ENCODE data around the gene KIN.

The KIN gene

DNA sequence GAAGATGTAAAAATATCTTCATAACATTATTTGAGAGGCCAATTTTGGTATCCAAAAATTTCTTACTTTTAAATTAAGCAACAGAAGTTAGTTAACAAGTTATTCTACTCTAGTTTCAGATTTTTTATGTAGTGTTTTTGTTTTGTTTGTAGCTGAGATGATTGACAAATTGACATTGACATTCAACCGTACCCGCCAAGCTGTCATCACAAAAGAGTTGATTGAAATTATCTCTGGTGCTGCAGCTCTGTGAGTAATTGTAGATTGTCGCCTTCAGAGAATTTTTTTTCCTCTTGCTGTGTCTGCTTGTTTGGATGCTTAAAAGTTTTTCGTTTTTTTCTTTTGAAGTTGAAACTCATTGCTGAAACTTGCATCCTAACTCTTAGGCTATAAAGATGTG, 14.8 kb upstream of the KIN start:
- Histone ChIP-seq H3K27me3 (ENCODE audit: insufficient read depth, poor library complexity, severe bottlenecking) (no peaks in the 10 kb centered on the region), H3K27ac (replicated peaks) (no peak overlapping the region), H3K4me3 (replicated peaks; ENCODE audit: insufficient read depth, low read length) (no peak overlapping the region)
- TF ChIP-seq, protein P1, sequence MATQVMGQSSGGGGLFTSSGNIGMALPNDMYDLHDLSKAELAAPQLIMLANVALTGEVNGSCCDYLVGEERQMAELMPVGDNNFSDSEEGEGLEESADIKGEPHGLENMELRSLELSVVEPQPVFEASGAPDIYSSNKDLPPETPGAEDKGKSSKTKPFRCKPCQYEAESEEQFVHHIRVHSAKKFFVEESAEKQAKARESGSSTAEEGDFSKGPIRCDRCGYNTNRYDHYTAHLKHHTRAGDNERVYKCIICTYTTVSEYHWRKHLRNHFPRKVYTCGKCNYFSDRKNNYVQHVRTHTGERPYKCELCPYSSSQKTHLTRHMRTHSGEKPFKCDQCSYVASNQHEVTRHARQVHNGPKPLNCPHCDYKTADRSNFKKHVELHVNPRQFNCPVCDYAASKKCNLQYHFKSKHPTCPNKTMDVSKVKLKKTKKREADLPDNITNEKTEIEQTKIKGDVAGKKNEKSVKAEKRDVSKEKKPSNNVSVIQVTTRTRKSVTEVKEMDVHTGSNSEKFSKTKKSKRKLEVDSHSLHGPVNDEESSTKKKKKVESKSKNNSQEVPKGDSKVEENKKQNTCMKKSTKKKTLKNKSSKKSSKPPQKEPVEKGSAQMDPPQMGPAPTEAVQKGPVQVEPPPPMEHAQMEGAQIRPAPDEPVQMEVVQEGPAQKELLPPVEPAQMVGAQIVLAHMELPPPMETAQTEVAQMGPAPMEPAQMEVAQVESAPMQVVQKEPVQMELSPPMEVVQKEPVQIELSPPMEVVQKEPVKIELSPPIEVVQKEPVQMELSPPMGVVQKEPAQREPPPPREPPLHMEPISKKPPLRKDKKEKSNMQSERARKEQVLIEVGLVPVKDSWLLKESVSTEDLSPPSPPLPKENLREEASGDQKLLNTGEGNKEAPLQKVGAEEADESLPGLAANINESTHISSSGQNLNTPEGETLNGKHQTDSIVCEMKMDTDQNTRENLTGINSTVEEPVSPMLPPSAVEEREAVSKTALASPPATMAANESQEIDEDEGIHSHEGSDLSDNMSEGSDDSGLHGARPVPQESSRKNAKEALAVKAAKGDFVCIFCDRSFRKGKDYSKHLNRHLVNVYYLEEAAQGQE (IDR thresholded peaks at IDR 0.05; ENCODE audit: insufficient replicate concordance, low read depth), result no peak
- TF ChIP-seq SPI1 (IDR thresholded peaks at IDR 0.05; ENCODE audit: borderline replicate concordance, low read depth), result no peak
- TF ChIP-seq POLR2AphosphoS5 (IDR thresholded peaks at IDR 0.05; ENCODE audit: low read depth), result no peak
- TF ChIP-seq, protein P2, sequence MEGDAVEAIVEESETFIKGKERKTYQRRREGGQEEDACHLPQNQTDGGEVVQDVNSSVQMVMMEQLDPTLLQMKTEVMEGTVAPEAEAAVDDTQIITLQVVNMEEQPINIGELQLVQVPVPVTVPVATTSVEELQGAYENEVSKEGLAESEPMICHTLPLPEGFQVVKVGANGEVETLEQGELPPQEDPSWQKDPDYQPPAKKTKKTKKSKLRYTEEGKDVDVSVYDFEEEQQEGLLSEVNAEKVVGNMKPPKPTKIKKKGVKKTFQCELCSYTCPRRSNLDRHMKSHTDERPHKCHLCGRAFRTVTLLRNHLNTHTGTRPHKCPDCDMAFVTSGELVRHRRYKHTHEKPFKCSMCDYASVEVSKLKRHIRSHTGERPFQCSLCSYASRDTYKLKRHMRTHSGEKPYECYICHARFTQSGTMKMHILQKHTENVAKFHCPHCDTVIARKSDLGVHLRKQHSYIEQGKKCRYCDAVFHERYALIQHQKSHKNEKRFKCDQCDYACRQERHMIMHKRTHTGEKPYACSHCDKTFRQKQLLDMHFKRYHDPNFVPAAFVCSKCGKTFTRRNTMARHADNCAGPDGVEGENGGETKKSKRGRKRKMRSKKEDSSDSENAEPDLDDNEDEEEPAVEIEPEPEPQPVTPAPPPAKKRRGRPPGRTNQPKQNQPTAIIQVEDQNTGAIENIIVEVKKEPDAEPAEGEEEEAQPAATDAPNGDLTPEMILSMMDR (IDR thresholded peaks at IDR 0.05; ENCODE audit: insufficient read depth, low read length), result no peak
- no peak for TF ChIP-seq GABPA (IDR thresholded peaks at IDR 0.05; ENCODE audit: low read depth)
- no peak for DNase-seq (ENCODE audit: low read depth in 1 of 2, low spot score in 1 of 2)

DNA sequence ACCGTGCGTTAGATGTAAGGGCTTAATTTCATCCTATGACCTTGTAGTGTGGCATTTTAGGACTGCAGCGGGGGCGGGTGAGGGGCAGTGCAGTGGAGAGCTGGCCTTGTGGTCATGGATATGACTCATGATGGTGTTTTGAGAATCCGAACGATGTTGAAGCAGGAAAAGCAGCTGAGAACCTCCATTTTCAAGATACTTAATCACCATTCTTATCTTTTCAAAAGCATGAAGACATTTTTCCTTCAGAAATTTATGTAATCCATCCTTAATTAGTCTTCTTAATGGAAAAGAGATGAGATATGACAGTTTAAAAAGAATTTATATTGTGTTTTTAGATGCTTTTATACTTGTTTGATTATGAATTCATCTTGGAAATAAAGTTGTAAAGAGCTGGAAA, 9.8 kb upstream of the KIN start:
- Histone ChIP-seq H3K27me3 (ENCODE audit: insufficient read depth, poor library complexity, severe bottlenecking) (no peaks in the 10 kb centered on the region), H3K27ac (replicated peaks) (no peak overlapping the region), H3K4me3 (replicated peaks; ENCODE audit: insufficient read depth, low read length) (no peak overlapping the region)
- TF ChIP-seq SPI1 (IDR thresholded peaks at IDR 0.05; ENCODE audit: borderline replicate concordance, low read depth), result no peak
- TF ChIP-seq, protein P2 (IDR thresholded peaks at IDR 0.05; ENCODE audit: insufficient read depth, low read length), result no peak
- no peak for TF ChIP-seq POLR2AphosphoS5 (IDR thresholded peaks at IDR 0.05; ENCODE audit: low read depth)
- TF ChIP-seq, protein P1 (IDR thresholded peaks at IDR 0.05; ENCODE audit: insufficient replicate concordance, low read depth), result no peak
- no peak for TF ChIP-seq GABPA (IDR thresholded peaks at IDR 0.05; ENCODE audit: low read depth)
- DNase-seq (ENCODE audit: low read depth in 1 of 2, low spot score in 1 of 2), result no peak

DNA sequence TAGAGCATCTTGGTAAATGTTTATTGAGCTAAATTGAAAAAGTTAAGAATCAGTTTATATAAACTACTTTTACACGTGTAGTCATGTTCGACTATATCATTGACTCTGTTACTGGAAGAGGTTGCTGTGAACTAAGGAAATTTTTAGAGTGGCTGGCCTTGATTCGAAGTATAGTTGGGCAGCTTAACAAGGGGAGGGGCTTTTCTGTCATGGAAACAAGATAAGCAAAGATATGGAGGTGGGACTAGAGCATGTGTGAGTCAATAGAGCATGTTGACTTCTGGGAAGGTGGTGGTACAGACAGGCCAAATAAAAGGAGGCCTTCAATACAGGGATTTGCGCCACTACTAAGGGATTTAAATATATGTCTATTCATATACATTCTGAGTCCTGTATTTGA, 7.8 kb upstream of the KIN start:
- Histone ChIP-seq H3K27me3 (ENCODE audit: insufficient read depth, poor library complexity, severe bottlenecking) (no peaks in the 10 kb centered on the region), H3K27ac (replicated peaks) (no peak overlapping the region), H3K4me3 (replicated peaks; ENCODE audit: insufficient read depth, low read length) (no peak overlapping the region)
- no peak for DNase-seq (ENCODE audit: low read depth in 1 of 2, low spot score in 1 of 2)
- TF ChIP-seq, protein P1 (IDR thresholded peaks at IDR 0.05; ENCODE audit: insufficient replicate concordance, low read depth), result no peak
- TF ChIP-seq, protein P2 (IDR thresholded peaks at IDR 0.05; ENCODE audit: insufficient read depth, low read length), result no peak
- TF ChIP-seq POLR2AphosphoS5 (IDR thresholded peaks at IDR 0.05; ENCODE audit: low read depth) (no peak), GABPA (IDR thresholded peaks at IDR 0.05; ENCODE audit: low read depth) (no peak), SPI1 (IDR thresholded peaks at IDR 0.05; ENCODE audit: borderline replicate concordance, low read depth) (no peak)
